AG08395 (cell line): Measurements from ENCODE around the gene EHD4.

Experiments
- DNase-seq: peaks from one replicate; pipeline ENCODE4 v3.0.0; 2012; ENCODE audit warnings: mixed read lengths, low spot score

EHD4 gene

DNA sequence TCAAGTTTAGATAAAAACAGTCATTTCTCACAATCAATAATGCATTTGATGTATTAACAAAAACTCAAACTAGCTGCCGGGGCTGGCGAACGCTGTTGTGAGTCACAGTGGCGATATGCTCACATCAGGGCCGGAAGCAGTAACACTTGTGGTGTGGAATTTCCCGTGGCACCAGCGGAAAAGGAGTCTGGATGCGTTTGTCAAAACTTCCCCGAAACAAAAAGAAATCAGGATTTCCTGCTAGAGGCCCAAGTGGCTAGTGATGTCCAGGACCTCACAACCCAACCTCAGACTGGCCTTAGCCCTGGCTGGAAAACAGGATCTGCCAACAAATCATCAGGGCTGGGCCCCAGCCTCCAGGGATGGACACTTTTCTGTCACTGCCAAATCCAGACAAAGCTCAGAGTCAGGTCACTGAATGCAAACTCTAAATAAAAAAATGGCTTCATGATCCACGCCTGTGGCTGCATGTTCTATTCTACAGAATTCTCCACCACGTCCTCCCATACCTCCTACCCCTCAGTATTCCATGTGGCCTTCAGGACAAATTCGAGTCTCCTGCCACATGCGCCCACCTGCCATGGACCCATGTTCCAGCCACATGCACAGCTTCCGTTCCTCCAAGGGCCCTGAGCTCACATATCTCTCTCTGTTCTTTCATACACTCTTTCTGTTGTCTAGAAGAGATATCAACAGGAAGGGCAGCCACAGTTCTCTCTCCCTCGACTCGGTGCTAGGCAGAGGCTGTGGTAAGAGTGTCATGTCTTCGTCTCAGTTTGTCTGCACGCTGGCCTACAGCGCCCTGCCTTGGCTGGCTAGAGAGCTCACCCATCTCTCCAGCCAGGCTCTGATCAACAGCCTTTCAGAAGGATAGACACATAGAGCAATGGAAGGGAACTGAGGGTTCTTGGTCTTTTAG is 35.4 kb downstream of the EHD4 start:
- DNase-seq: no peak

DNA sequence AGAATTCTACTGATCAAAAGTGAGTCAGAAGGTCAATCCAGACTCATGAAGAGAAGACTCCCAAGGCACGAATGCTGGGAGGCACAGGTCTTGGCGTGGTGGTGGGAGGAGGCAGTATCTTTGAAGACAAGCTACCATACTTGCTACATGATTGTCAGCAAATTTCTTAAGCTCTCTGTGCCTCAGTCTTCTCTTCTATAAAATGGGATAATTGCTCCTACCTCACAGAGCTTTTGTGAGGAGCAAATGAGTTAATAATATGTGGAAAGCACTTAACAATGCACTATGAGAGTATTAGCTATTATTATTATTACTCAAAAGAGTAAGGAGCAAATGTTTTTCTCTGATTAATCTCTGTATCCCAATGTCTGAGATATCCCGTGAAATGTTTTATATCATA is 36.2 kb downstream of the EHD4 start:
- no peak for DNase-seq

DNA sequence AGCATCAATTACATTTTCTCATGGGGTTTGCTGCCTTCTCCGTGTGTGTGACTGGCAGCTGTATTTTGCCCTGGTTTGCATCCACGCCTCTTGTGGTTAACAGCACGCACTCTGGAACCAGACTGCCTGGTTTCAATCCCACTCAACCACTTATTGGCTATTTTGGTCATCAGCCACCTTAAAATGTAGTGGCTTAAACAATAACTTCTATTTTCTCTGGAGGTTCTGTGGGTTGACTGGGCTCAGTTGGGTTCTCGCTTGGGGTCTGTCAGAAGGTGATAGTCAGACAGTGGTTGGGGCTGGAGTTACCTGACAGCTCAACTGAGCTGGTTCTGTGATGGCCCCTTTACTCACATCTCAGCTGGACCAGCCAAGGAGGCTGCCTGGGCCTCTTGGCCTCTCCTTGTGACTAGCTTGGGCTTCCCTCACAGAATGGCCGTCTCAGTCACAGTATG is 36.8 kb downstream of the EHD4 start:
- no peak for DNase-seq

DNA sequence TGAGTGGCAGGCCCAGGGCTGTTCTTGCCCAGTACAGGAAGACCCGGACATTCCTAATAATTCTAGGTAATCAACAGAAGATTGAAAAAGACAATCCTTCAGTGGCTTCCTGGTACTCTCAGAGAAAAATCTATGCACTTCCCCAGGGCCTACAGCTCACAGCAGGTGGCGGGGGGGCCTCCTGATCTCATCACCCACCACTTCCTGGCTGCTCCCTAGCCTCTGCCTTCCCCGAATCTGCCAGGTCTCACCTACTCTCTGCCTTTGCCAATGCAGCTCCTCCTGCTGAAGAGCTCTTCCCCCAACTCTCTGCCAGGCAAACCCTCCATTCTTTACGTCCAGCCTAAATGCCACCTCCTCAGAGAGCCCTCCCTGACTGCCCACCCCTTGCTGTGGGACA is 37.5 kb downstream of the EHD4 start:
- DNase-seq: no peak

DNA sequence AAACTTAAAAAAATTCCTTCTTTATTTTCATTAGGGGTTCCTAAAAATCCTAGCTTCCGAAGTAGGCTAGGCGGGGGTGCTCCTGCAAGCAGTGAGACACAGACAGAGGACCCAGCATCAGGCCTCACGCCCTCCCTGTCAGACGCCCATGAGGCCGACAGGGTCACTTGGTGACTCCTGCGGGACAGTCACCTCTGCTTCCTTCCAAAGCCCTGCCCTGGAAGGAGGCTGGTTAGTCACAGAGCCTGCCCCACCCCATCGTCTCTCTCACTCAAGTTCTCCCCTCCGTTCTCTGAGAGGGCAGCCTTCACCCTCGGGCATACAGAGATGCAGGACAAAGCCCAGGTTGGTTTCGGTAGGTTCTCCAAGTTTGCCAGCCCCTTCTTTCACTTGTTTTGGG is 38.6 kb downstream of the EHD4 start:
- peak; percentile 50 for DNase-seq

DNA sequence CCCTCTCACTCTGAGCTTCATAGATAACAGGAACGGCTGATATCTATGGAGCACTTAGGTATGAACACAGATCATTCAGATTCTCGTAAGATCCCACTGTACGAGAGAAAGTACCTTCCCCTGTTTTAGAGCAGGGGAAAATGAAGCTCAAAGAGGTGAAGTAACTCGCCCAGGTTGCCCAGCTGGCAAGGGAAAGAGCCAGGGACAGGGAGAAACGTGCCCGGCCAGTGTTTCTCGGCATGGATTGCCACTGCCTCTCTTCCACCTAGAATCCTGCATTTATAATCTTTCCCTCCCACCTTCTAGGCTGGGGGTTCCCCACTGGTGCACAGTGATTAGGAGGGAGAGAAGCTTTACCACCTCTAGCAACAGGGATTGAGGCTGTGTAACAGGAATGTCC is 39.0 kb downstream of the EHD4 start:
- DNase-seq: no peak

DNA sequence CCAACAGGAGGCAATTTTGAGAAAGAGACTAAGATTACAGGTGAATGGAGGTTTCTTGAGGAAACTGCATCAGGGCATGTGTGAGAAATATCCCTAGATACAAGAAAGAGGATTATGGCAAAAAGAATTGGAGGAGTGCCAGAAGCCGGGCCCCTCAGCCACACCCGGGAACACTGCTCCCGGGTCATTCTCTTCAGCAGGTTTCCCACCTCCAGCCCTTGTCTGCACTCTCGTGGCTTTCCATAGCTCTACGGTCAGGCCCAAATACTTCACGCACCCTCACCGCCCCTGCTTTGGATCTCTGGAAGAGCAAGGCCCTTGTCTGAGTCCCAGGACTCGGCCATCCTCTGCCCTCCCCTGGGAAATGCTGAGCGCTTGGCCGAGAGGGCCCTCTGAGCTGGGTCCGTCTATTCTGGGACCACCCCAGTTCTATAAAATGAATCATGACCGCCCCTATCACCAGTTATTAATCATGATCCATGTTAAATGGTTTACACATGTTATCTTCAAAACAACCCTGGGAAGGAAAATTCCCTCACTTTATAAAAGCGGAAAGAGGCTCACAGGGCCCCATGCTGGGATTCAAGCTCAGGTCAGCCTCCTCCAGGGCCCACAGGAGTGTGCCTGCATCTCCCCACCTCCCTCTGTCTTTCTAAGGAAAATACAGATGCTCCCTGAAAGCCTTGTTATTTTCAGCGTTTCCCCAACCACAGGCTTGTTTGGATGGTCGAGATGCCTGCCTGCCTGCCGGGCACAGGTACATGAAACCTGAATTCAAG is 39.7 kb downstream of the EHD4 start:
- no peak for DNase-seq

DNA sequence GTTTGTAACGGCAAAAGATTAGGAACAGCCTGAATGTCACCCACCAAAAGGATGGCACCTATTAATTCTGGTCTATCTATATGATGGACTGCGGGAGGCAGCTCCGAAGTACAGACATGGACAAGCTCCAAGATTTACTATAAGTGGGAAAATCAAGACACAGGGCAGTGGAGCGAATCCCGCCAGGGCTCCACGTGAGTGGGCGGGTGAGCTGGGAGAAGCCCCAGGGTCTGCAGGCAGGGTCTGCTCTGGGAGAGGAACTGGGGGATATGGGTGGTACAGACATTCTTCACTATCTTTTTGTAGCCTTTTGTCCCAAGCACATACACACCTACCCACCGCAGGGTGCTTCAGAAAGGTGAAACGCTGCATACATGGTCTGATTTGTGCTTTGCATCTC is 40.3 kb downstream of the EHD4 start:
- DNase-seq: no peak

DNA sequence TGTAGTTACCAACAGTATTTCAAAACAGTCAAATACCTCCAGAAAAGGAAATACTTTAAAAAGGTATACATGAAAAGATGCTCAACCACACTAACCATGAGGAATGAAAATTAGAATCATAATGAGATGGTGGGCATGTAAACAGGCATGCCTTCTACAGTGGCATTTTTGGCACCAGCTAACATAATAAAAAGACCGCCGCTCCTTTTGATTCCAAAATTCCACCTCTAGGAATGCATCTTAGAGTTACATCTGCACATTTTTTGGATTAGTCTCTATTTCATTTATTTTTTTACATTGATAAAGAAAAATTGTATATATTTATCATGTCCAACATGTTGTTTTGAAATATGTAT is 41.5 kb downstream of the EHD4 start:
- DNase-seq: no peak

DNA sequence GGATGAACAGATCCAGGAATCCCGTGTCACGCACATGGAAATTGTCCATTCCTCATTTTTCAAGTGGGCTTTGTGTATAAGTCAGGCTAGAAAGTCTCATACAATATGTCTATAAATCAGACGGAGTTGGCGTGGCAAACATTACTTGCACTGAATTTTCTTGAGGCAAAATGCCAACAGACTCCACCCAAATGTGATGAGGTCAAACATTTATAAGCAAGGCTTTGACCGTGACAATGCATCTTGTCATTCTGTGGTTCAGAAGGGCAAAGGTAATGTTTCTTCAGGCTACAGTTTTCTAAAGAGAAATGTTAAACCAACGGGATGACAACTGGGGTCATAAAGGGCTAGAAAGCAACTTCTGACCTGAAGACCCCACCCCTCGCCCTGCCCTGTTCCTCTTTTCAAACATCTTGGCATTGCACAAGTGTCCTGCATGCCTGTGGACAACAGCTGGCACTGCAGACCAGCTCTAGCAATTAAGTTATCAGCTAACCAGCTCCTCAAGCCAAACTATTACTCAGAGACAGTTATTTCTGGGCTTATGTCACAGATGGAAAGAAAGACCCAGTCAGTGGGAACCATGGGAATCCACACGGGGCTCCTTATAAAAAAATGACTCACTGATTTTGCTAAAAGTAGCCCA is 42.0 kb downstream of the EHD4 start:
- peak; percentile 97 for DNase-seq

DNA sequence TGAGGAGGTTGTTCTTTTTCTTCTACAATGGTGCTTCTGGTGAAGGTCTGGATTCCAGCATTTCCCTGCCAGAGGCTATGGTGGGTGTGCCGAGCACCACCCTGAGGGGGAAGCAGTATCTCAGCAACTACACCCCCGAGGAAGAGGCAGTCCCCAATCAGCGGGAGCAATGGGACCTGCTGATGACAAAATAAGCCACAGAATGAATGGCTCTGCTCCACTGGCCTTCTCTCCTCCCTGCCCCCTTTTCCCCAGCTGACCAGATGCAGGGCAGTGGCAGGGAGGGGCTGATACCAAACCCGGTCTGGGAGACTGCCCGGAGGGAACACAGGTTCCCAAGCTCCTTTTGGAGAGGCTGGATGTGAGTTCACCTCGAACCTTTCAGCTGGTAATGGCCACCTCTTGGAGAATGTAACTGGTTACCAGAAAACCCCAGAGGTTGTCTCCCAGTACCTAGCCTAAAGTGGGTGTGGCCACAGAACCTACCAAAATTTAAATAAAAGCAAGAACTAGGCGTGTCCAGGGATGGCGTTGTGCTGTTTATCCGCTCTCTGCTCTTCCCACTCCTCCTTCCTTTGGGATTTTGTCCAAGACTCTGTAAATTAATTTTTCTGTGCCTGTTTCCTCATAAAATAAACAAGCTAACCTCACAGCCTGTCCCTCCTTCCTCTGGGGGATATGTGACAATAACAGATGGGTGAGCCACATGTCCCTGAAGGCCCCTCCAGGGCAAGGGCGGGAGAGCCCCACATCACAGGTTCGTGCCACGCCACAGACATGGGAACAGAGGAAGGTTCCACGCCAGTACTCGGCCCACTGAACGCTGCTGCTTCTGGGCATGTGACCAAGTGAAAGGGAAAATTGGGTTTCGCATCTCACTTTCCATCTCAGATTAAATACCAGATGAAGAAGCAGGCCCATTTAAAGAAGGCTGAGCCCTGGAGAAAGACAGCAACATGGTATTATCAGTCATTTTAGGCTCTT is 43.4 kb downstream of the EHD4 start:
- DNase-seq: peak; percentile 41

DNA sequence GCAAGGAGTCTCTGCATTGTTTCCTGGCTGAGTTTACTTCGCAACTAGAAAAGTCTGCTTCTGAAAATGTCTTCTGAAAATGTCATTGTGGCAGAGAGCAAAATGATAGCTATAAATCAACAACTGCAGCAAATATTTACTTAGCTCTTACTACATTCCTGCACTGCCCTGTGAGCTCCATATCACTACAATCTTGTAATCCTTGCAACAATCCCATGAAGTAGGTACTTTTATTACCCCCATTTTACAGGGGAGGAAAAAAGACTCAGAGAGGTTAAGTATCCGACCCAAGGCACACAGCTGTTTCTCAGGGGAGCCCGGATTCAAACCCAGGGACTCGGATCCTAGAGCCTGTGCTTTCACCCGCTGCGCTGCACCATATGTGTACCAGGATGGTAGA is 44.3 kb downstream of the EHD4 start:
- DNase-seq: no peak

DNA sequence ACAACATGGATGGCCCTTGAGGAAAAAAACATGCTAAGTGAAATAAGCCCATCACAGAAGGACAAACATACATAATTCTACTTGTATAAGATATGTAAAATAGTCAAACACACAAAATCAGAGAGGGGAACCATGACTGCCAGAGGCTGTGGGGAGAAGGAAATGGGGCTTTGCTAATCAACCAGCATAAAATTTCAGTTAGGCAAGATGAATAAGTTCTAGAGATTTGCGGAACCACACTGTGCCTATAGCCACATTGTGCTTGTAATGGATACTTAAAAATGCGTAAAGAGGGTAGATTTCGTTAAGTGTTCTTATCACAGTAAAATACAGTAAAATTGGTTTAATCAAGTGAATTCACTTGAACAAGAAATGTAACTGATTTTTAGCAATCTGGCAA is 44.8 kb downstream of the EHD4 start:
- DNase-seq: no peak

DNA sequence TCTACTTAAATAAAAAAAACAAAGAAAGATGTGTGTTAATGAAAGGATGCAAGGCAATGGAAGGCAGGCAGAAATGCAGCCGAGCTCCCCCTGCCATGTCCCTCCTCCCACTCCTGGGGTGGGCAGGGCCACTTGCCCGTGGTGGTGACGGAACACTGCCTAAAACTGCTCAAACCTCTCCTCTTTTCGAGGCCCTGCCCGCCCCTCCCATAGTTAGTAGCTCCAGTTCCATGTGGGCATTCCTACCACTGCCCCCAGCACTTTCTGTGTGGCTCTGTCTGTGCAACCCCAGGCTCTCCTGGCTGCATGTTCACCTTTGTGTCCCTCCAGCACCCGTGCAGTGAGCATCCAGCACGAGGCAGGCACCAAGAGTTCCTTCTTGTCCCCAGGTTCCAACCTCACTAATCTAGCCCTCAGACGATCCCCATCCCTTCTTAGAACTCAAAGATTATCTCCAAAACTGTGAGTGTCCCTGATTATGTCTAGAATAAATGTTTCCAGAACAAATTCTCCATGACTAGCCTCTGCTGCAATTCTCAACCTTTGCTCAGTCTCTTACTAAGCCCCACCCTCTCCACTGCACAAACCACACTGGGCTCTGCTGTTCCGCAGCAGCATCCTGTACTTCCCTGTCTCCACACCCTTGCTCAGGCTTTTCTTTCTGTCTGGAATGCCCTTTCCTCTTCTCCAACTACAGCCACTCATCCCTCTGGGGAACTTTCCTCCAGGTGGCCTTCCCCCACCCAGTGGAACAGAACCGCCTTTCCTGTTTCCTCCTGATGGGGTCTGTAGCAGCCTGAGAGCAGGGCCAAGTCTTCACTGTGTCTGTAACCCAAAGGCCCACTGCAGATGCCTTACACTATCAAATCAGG is 45.9 kb downstream of the EHD4 start:
- peak; percentile 44 for DNase-seq

DNA sequence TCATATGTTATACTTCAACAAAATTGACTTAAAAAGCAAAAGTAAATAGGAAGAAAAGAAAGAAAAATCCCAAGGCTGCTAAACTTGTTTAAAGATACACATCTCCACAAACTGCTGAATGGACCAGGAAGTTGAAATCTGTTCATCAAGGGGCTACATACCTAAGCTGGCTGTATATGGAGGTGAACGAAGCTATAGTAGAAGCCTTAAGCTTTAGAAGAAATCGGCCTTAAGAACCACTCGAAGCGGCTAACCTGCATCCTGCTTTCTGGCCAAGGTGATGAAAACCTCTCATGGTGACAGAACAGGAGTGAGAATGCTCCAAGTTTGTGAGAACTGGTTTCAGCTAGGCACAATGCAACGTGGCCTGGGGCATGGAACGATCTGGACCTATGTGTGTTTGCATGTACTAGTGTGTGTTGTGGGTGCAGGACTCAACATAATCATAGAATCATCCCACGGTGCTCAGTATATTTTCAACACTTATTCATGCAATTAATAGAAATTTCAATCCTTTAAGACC is 47.2 kb downstream of the EHD4 start:
- DNase-seq: no peak

DNA sequence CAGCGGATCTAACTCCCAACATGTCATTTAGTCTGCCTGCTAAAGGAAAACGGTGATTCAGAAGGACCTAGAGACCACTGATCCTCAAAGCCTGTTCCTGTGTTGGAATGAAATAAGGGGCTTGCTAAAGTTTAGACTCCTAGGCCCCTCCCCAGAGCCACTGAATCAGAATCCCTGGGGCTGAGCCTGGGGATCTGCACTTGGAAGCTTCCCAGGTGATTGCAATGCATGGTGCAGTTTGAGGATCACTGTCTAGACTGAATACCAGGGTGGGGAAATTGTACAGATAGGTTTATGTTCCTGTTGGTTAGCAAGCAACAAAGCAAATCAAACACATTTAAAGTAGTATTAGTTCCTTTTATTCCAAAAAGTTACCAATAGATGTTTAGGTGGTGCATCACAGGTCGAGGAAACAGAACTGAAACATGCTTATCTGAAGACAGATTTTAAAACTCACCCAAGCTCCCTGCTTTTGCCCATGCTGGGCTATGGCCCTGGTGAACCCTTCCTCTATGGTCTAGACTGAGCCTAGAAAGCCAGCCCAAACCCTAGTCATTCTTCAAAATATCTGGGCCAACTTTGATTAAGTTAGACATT is 48.9 kb downstream of the EHD4 start:
- no peak for DNase-seq

DNA sequence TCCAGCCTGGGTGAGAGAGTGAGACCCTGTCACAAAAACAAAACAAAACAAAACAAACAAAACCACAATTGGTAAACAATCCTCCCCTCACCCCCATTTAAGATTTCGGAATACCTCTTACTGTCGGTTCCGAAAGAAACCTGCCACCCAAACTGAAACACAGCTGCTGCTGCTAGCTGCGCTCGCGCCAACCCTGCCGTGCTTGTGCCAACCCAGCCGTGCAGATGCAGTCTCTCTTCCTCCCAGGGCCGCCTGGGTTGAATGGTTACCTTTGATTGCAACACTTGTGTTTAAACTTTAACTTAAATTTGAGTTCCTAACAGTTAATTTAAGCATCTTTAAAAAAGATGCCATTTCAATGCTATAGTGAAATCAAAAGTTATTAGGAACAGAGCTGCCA is 50.0 kb downstream of the EHD4 start:
- DNase-seq: no peak

DNA sequence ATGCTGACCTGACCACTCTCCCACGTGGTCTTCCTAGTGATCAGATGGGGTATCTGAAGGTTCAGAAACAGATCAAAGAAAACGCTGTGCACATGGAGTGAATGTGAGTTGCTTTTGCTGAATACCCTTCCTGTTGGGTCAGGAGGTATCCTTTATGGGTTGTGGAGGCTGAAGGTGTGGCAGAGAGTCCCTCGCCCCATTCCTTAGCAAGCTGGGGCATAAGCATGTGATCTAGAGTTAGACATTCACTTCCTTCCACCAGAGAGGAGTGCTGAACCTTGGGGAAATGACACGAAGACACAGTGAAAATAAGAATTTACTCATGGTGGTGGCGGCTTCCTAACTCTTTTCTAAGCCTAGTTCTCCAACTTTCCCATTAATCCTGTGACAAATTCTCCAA is 50.7 kb downstream of the EHD4 start:
- no peak for DNase-seq

DNA sequence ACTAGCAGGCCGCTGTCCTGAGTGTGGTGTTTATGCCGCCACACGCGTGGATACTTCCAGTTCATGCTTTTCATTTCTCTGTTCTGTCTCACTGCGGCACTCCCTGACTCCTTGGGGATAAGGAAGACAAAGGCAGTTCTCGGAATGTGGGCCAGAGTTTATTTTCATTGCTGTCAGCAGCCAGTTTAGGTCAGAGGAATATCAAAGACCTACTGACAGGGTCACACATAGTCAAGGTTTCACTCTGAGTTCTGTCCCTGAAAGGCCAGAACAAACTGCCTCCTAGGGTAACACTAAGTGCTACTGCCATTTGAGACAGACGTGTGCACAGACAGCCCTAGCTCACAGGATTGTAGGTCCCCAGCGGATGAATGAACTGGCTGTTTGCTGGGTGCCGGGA is 51.2 kb downstream of the EHD4 start:
- no peak for DNase-seq

DNA sequence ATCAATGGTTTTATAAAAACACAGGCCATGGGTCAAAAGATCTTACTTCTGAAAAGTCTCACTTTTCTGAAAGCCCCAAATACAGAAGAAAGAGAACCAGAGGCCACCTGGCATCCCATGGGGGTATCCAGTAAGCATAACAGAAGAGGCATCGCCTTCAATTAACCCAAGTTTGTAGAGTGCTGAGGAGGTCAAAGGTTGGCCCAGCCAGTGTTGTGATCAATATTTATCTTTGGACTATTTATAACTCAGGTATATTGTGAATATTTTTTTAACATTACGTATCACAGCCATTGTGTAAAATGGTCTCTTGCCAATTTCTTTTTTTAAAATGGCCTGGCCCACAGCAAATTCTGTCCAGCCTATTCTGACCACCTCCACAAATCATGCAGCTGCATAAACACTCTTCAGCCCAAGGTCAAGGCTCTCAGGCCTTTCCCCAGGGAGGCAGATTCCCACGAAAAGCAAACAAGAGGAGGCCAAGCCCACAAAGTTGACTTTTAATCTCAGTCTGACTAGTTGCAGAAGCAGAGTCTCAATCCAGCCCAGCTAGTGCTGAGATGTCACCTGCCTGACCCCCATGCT is 52.3 kb downstream of the EHD4 start:
- no peak for DNase-seq
